K562 (cell line): ENCODE measurements around the gene RYK.

Experiments used
- EZH2 ChIP-seq: IDR thresholded peaks from 2 replicates; pipeline ENCODE4 v1.6.1; 2012; ENCODE audit warnings: low read depth, mild to moderate bottlenecking, inconsistent platforms, low read length, borderline replicate concordance
- NR3C1 ChIP-seq: sonication (generic); formaldehyde crosslinking; IDR thresholded peaks from 2 replicates; pipeline ENCODE4 v1.8.1; 2022; ENCODE audit warnings: missing genetic modification reagents
- POLR2A ChIP-seq: fragments of 450-650 bp; conservative IDR thresholded peaks from 2 replicates; pipeline ENCODE4 v1.6.1; 2016
- SMAD3 ChIP-seq: fragments of 450-650 bp; formaldehyde crosslinking; conservative IDR thresholded peaks from 2 replicates; pipeline ENCODE4 v1.4.0; 2020; ENCODE audit warnings: mild to moderate bottlenecking
- TBL1XR1 ChIP-seq, 2 experiments: IDR thresholded peaks; 2 replicates each; pipeline ENCODE4 v1.6.1; 2012; ENCODE audit warnings: improper control_type of control experiment in 2 of 2, low read length in 2 of 2, mild to moderate bottlenecking in 1 of 2
- TF ChIP-seq, protein P1 (sequence below): fragments of 250-450 bp; sonication (Bioruptor Pico); IDR thresholded peaks from 2 replicates; pipeline ENCODE4 v1.8.0; 2022; ENCODE audit warnings: moderate library complexity, mild to moderate bottlenecking, inconsistent platforms
- TF ChIP-seq, protein P2 (sequence below): fragments of 250-450 bp; sonication (Bioruptor Pico); IDR thresholded peaks from 2 replicates; pipeline ENCODE4 v1.4.0; 2020; ENCODE audit warnings: mild to moderate bottlenecking
- TF ChIP-seq, protein P3 (sequence below), 3 experiments: IDR thresholded peaks in 2 of 3; conservative IDR thresholded peaks in 1 of 3; 2 replicates each; pipeline ENCODE4 v1.5.1; 2011 to 2012; ENCODE audit warnings: low read length in 3 of 3, mild to moderate bottlenecking in 3 of 3, control low read depth in 2 of 3, improper control_type of control experiment in 1 of 3, inconsistent platforms in 1 of 3, low read depth in 1 of 3, mixed read lengths in 1 of 3, moderate library complexity in 1 of 3; ENCODE audit not compliant: insufficient read depth in 2 of 3

DNA sequence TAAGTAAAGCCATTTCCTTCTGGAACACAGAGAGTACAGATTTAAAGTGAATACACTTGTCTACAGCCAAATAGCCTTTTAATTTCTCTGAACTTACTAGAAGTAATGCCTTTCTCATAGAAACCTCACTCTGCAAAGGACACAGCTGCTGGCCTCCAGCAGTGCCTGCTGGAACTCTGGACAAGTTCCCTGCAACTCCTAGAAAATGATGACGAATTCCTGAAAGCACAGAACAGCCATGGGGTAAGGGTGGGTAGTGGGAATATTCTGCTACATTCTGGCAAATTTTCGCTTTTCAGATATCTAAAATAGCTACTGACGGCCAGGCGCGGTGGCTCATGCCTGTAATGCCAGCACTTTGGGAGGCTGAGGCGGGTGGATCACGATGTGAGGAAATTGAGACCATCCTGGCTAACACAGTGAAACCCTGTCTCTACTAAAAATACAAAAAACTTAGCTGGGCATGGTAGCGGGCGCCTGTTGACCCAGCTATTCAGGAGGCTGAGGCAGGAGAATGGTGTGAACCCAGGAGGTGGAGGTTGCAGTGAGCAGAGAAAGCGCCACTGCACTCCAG lies 34.4 kb downstream of the RYK start:
- TF ChIP-seq POLR2A (no peak), SMAD3 (CRISPR knock-in tag) (no peak), EZH2 (no peak), TBL1XR1 (IDR thresholded peaks at IDR 0.05; ENCODE audit: low read length in 2 of 2) (no peak), NR3C1 (CRISPR knock-in tag) (no peak)
- TF ChIP-seq, protein P1, sequence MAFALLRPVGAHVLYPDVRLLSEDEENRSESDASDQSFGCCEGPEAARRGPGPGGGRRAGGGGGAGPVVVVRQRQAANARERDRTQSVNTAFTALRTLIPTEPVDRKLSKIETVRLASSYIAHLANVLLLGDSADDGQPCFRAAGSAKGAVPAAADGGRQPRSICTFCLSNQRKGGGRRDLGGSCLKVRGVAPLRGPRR (CRISPR knock-in tag), result no peak
- TF ChIP-seq, protein P2, sequence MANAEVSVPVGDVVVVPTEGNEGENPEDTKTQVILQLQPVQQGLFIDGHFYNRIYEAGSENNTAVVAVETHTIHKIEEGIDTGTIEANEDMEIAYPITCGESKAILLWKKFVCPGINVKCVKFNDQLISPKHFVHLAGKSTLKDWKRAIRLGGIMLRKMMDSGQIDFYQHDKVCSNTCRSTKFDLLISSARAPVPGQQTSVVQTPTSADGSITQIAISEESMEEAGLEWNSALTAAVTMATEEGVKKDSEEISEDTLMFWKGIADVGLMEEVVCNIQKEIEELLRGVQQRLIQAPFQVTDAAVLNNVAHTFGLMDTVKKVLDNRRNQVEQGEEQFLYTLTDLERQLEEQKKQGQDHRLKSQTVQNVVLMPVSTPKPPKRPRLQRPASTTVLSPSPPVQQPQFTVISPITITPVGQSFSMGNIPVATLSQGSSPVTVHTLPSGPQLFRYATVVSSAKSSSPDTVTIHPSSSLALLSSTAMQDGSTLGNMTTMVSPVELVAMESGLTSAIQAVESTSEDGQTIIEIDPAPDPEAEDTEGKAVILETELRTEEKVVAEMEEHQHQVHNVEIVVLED (CRISPR knock-in tag), result no peak
- TF ChIP-seq, protein P3, sequence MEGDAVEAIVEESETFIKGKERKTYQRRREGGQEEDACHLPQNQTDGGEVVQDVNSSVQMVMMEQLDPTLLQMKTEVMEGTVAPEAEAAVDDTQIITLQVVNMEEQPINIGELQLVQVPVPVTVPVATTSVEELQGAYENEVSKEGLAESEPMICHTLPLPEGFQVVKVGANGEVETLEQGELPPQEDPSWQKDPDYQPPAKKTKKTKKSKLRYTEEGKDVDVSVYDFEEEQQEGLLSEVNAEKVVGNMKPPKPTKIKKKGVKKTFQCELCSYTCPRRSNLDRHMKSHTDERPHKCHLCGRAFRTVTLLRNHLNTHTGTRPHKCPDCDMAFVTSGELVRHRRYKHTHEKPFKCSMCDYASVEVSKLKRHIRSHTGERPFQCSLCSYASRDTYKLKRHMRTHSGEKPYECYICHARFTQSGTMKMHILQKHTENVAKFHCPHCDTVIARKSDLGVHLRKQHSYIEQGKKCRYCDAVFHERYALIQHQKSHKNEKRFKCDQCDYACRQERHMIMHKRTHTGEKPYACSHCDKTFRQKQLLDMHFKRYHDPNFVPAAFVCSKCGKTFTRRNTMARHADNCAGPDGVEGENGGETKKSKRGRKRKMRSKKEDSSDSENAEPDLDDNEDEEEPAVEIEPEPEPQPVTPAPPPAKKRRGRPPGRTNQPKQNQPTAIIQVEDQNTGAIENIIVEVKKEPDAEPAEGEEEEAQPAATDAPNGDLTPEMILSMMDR (IDR thresholded peaks at IDR 0.05 in 2 of 3, conservative IDR thresholded peaks at IDR 0.05 in 1 of 3; ENCODE audit: insufficient read depth in 2 of 3, low read depth in 1 of 3, low read length in 3 of 3), result no peak
